MCF 10A (cell line): ENCODE data around the gene TM9SF3. TPM values are rescaled to one million over a fixed set of nuclear protein-coding genes. Genes with fewer than 3 reads are reported as not detected.

ENCODE experiments used
- BruUV-seq: library from RNA; stranded (reverse); fragments of 400-500 nt; replicated peaks from 2 replicates; lab custom pipeline; 2021; lab: Mats Ljungman, UMichigan
- CTCF ChIA-PET: fragments of 300-600 bp; sonication (Branson Sonifier 250); formaldehyde crosslinking; extraction: SDS; loops from one replicate; lab custom pipeline; 2021; ENCODE audit warnings: antibody characterized with exemption, inconsistent platforms; lab: Yijun Ruan, JAX
- POLR2A ChIA-PET: fragments of 300-600, 350-650 bp; sonication (Branson Sonifier 250); formaldehyde crosslinking; extraction: SDS; loops from one replicate; lab custom pipeline; 2020; ENCODE audit warnings: antibody characterized with exemption, inconsistent platforms; lab: Yijun Ruan, JAX
- DNase-seq: peaks from one replicate; pipeline ENCODE4 v3.0.0-alpha.2; 2018; ENCODE audit not compliant: unreplicated experiment
- H3K27ac Mint-ChIP-seq: one replicate; pipeline ENCODE4 v1.8.0; 2022; ENCODE audit warnings: mild to moderate bottlenecking, low read depth, mixed read lengths; ENCODE audit not compliant: unreplicated experiment
- H3K27me3 Mint-ChIP-seq: one replicate; pipeline ENCODE4 v1.8.0; 2022; ENCODE audit warnings: mixed read lengths; ENCODE audit not compliant: insufficient read depth, unreplicated experiment
- H3K36me3 Mint-ChIP-seq: one replicate; pipeline ENCODE4 v1.8.0; 2022; ENCODE audit warnings: mild to moderate bottlenecking, moderate library complexity, mixed read lengths; ENCODE audit not compliant: insufficient read depth, unreplicated experiment
- H3K4me1 Mint-ChIP-seq: one replicate; pipeline ENCODE4 v1.8.0; 2022; ENCODE audit warnings: mixed read lengths; ENCODE audit not compliant: insufficient read depth, unreplicated experiment
- H3K4me3 Mint-ChIP-seq: one replicate; pipeline ENCODE4 v1.8.0; 2022; ENCODE audit warnings: mild to moderate bottlenecking, moderate library complexity, mixed read lengths; ENCODE audit not compliant: unreplicated experiment
- H3K9me3 Mint-ChIP-seq: one replicate; pipeline ENCODE4 v1.8.0; 2022; ENCODE audit warnings: mixed read lengths; ENCODE audit not compliant: unreplicated experiment
- intact Hi-C: fragments of 100-400 bp; cut with micrococcal nuclease; formaldehyde crosslinking; loops from 2 replicates; pipeline ENCODE4 v1.14.1; 2022
- total RNA-seq: library from RNA; stranded (reverse); gene quantifications from 2 replicates; pipeline ENCODE4 v1.2.3, GENCODE V29; 2022
- TF ChIP-seq, protein P1 (sequence below): fragments of 200-600 bp; IDR thresholded peaks from one replicate; pipeline ENCODE4 v1.8.0; 2022; ENCODE audit warnings: antibody characterized with exemption, mild to moderate bottlenecking; ENCODE audit not compliant: unreplicated experiment

TM9SF3 gene
- total RNA-seq, 1 experiment from 2014 or later, result 151 TPM

DNA sequence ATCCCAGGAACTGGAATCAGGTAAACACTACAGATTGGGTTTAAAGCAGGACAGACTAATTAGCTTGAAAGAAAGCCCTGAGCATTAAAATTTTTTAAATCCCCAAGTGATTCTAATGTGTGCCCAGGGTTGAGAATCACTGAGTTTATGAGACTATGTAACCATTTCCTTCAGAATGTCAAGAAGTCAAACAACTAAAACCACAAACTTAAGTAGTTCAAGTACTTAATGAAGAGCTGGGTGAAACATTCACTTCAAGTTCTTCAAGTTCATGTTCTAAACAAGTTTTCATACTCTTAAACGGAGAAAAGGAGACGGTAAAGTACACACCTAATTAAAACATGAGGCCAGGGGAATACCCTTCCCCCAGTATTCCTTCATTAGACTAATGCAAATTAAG, 44.9 kb downstream of the TM9SF3 start:
- TF ChIP-seq, protein P1, sequence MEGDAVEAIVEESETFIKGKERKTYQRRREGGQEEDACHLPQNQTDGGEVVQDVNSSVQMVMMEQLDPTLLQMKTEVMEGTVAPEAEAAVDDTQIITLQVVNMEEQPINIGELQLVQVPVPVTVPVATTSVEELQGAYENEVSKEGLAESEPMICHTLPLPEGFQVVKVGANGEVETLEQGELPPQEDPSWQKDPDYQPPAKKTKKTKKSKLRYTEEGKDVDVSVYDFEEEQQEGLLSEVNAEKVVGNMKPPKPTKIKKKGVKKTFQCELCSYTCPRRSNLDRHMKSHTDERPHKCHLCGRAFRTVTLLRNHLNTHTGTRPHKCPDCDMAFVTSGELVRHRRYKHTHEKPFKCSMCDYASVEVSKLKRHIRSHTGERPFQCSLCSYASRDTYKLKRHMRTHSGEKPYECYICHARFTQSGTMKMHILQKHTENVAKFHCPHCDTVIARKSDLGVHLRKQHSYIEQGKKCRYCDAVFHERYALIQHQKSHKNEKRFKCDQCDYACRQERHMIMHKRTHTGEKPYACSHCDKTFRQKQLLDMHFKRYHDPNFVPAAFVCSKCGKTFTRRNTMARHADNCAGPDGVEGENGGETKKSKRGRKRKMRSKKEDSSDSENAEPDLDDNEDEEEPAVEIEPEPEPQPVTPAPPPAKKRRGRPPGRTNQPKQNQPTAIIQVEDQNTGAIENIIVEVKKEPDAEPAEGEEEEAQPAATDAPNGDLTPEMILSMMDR, result no peak
- intact Hi-C loops, result no loop called here
- Mint-ChIP-seq H3K9me3 (no peaks in the 10 kb centered on the region), H3K27me3 (no peaks in the 10 kb centered on the region), H3K4me1 (peaks cover 8% of the 10 kb centered on the region), H3K36me3 (peaks cover 69% of the 10 kb centered on the region), H3K27ac (no peak overlapping the region), H3K4me3 (no peak overlapping the region)
- POLR2A ChIA-PET, result no interaction called here
- no peak for DNase-seq
- CTCF ChIA-PET, result interaction anchor here (0.6 kb wide), 1 partner anchor 180 kb away, joined by 3 read pairs; no protein-coding TSS in a partner anchor
- no TSS peak for BruUV-seq

DNA sequence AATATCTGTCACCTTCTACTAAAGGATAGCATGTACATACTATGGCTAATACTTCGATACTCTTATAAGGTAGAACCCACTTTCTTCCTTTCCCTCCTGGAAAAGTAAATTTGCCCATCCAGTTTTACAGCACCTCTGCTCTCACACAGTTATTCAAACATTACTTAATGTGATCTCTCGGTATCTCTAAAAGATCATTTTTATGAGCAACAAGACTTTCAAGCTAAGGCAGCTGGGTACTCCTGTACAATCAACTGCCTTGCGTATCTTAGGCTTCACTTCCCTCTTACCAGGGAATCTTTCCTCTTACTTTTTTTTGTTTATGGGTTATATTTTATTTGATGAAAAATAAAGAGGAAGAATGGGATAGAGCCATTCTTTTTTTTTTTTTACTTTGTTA, 46.6 kb downstream of the TM9SF3 start:
- Mint-ChIP-seq H3K4me3 (no peak overlapping the region), H3K36me3 (peaks cover 57% of the 10 kb centered on the region), H3K27ac (no peak overlapping the region), H3K27me3 (no peaks in the 10 kb centered on the region), H3K9me3 (no peaks in the 10 kb centered on the region), H3K4me1 (no peaks in the 10 kb centered on the region)
- ChIA-PET CTCF (no interaction called here), POLR2A (interaction anchor here (0.8 kb wide), 1 partner anchor 9 kb away, joined by 3 read pairs; no protein-coding TSS in a partner anchor)
- no peak for DNase-seq
- TF ChIP-seq, protein P1, result no peak
- no TSS peak for BruUV-seq
- intact Hi-C loops, result no loop called here

DNA sequence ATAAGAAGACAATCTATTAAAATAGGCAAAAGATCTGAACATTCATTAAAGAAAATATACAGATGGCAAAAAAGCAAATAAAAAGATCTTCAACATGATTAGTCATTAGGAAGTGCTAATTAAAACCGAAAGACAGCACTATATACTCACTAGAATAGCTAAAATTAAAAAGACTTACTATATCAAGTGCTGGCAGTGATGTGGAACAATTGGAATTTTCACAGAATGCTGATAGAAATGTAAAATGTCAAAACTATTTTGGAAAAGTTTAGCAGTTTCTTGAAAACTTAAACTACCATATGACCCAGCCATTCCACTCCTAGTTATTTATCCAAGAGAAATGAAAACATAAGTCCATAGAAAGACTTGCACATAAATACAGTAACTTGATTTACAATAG, 48.1 kb downstream of the TM9SF3 start:
- CTCF ChIA-PET, result interaction anchor here (0.6 kb wide), 1 partner anchor 165 kb away, joined by 3 read pairs; no protein-coding TSS in a partner anchor
- DNase-seq, result no peak
- no TSS peak for BruUV-seq
- TF ChIP-seq, protein P1, result no peak
- Mint-ChIP-seq H3K4me1 (no peaks in the 10 kb centered on the region), H3K9me3 (no peaks in the 10 kb centered on the region), H3K27me3 (no peaks in the 10 kb centered on the region), H3K4me3 (no peak overlapping the region), H3K36me3 (peaks cover 46% of the 10 kb centered on the region), H3K27ac (no peak overlapping the region)
- POLR2A ChIA-PET, result interaction anchor here (0.6 to 1.2 kb wide), 3 partner anchors 10 to 142 kb away, joined by 3 read pairs; no protein-coding TSS in a partner anchor
- intact Hi-C loops, result no loop called here

DNA sequence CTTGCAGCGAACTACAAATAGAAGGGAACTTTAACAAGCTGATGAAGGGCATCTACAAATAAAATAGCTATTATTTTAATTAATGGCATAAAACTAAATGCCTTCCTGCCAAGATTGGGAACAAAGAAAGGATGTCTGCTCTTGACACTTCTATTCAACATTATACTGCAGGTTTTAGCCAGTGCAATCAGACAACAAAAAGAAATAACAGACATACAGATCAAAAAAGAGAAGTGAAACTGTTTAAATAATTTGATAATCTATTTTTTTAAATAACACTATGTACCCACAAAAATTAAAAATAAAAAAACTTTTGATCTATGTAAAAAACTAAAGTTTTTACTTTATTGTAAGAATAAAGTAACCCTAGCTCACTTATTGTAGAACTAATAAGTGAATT, 50.7 kb downstream of the TM9SF3 start:
- CTCF ChIA-PET, result interaction anchor here (1.1 to 5.0 kb wide), 2 partner anchors 24 to 161 kb away, joined by 4 to 29 read pairs; partner anchors contain the start of gene TLL2
- TF ChIP-seq, protein P1, result no peak
- peaks cover 36% of the 10 kb centered on the region for H3K36me3 Mint-ChIP-seq
- intact Hi-C loops, result no loop called here
- DNase-seq, result no peak
- no peaks in the 10 kb centered on the region for H3K4me1 Mint-ChIP-seq
- BruUV-seq, result no TSS peak
- H3K27ac Mint-ChIP-seq, result no peak overlapping the region
- no peak overlapping the region for H3K4me3 Mint-ChIP-seq
- POLR2A ChIA-PET, result interaction anchor here (1.9 kb wide), 1 partner anchor 22 kb away, joined by 5 read pairs; no protein-coding TSS in a partner anchor
- no peaks in the 10 kb centered on the region for H3K9me3 Mint-ChIP-seq
- no peaks in the 10 kb centered on the region for H3K27me3 Mint-ChIP-seq
